Colonic mucosa (tissue), 4 donors: ENCODE measurements around the gene RASAL2. TPM values are rescaled to one million over a fixed set of nuclear protein-coding genes. Genes with fewer than 3 reads are reported as not detected.

Source experiments
- DNase-seq: peaks from one replicate; pipeline ENCODE4 v3.0.0-alpha.2; 2020
- H3K27ac ChIP-seq: fragments of 200-600 bp; one replicate; pipeline ENCODE4 v1.8.0; 2021
- H3K27me3 ChIP-seq: fragments of 200-600 bp; one replicate; pipeline ENCODE4 v1.8.0; 2021
- H3K36me3 ChIP-seq: fragments of 200-600 bp; one replicate; pipeline ENCODE4 v1.8.0; 2021
- H3K4me1 ChIP-seq: fragments of 200-600 bp; one replicate; pipeline ENCODE4 v1.8.0; 2021; ENCODE audit warnings: mild to moderate bottlenecking
- H3K4me3 ChIP-seq: fragments of 200-600 bp; one replicate; pipeline ENCODE4 v1.8.0; 2021
- H3K9ac ChIP-seq, 2 donors: one replicate each; pipeline ENCODE4 v1.7.0; 2013; ENCODE audit warnings: control low read depth in 2 of 2, low read depth in 2 of 2, low read length in 2 of 2
- H3K9me3 ChIP-seq: fragments of 200-600 bp; one replicate; pipeline ENCODE4 v1.8.0; 2021
- CTCF ChIP-seq: fragments of 200-600 bp; IDR thresholded peaks from one replicate; pipeline ENCODE4 v1.8.0; 2022; ENCODE audit warnings: antibody characterized with exemption, mild to moderate bottlenecking
- intact Hi-C: fragments of 100-400 bp; cut with DNase I; formaldehyde crosslinking; loops from one replicate; pipeline ENCODE4 v1.14.1; 2022
- total RNA-seq, 2 donors: library from RNA; stranded (reverse); fragmentation: NEBNext Ultra II Directional in 1 of 2; extraction: Animal tissue kit (Norgen Biotek cat#: 25700) in 1 of 2; gene quantifications; one replicate each; pipeline ENCODE4 v1.2.1, GENCODE V29; 2021
- donor health status: healthy.
- donor health status: DM: no; HTN: no; CAD: no.
- donor health status: DM: no; HTN: no; CAD: no.

The RASAL2 gene
- 10 to 100 TPM in 1 of 2 donors, 1 to 10 TPM in 1; 9.7 to 11.8 TPM for total RNA-seq

DNA sequence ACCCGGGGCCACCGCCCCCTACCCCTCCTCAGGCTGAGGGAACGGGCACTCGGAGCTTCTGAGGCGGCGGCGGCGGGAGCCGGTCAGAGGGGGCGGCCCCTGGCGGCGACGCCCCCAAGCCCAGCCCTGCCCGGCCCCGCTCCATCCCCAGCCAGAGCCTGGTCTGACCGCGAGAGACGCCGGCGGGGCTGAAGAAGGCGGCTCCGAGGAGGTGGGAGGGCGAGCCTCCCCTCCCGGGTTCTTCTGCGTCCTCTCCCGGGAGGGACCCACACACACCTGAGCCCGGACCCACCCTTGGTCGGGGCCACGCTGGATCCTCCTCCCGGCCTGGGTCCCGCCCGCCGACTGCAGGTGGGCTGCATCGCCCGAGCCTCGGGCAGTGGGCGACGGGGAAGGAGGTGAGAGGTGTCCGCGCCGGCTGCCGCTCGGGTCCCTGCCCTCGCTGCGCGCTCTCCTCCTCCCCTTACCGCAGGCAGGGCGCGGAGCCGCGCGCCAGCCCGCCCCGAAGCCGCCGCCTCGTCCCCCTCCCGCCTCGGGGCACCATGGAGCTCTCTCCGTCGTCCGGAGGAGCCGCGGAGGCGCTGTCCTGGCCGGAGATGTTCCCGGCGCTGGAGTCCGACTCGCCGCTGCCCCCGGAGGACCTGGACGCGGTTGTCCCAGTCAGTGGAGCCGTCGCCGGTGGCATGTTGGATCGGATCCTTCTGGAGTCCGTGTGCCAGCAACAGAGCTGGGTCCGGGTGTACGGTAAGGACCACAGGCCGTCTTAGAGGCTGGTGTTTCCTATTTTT lies at the start of gene RASAL2:
Gene RASAL2 (plus strand): TSS at position 154 of the 788 bp plus-strand sequence. CDS start 389 bp downstream, at position 543.
- Histone ChIP-seq H3K36me3 (no peaks in the 10 kb centered on the region), H3K4me1 (peaks cover 13% of the 10 kb centered on the region), H3K9ac (peak within 1 kb of the TSS; percentile 75 to 86), H3K27ac (peak within 1 kb of the TSS; percentile 80), H3K4me3 (peak within 1 kb of the TSS; percentile 71), H3K27me3 (no peaks in the 10 kb centered on the region), H3K9me3 (no peaks in the 10 kb centered on the region)
- DNase-seq, result peak; percentile 57
- intact Hi-C loops, result no loop called here
- TF ChIP-seq CTCF, result no peak

GRCh38 chr1:178046591-178047270 lies 47.2 kb upstream of the RASAL2 start:
- Histone ChIP-seq H3K9ac (no peak overlapping the region), H3K27ac (no peak overlapping the region), H3K27me3 (no peaks in the 10 kb centered on the region), H3K9me3 (no peaks in the 10 kb centered on the region), H3K36me3 (no peaks in the 10 kb centered on the region), H3K4me1 (peaks cover 2% of the 10 kb centered on the region), H3K4me3 (no peak overlapping the region)
- intact Hi-C loops, result no loop called here
- DNase-seq, result no peak
- no peak for TF ChIP-seq CTCF

DNA sequence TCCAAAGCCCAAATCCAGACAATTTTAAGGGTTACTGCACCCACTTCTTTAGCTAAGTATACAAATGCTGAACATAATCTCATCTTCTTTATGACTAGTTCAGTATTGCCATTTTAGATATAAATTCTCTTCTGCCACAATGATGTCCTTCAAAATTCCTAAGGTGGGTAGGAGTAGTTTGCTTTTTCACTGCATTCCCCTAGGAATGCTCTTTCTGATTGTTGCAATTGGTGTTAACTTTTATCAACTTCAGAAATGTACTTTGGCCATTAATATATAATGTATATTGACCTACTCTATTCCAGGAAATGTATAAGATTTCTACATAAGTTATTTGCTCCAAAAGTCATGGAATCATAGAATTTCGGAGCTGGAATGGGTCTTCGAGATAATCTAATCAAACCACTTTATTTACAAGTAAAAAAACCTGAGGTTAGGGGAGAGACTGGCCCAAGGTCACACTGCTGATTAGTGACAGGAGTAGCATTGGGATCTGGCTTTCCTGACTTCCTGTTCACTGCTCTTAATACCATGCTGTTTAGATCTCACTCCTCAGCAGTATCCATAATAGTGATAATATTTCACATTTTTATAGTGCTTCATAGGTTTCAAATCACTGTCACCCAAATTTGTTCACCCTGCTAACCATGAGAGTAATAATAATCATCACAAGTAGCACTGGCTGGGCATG lies 46.4 kb upstream of the RASAL2 start:
- H3K36me3 ChIP-seq, result no peaks in the 10 kb centered on the region
- no peak overlapping the region for H3K27ac ChIP-seq
- intact Hi-C loops, result no loop called here
- no peaks in the 10 kb centered on the region for H3K27me3 ChIP-seq
- H3K9me3 ChIP-seq, result no peaks in the 10 kb centered on the region
- no peak overlapping the region for H3K4me3 ChIP-seq
- peaks cover 2% of the 10 kb centered on the region for H3K4me1 ChIP-seq
- TF ChIP-seq CTCF, result no peak
- H3K9ac ChIP-seq, result no peak overlapping the region
- no peak for DNase-seq

GRCh38 chr1:178048426-178048825 lies 45.5 kb upstream of the RASAL2 start:
- H3K9ac ChIP-seq, result no peak overlapping the region
- no peak overlapping the region for H3K27ac ChIP-seq
- H3K4me1 ChIP-seq, result peaks cover 2% of the 10 kb centered on the region
- no peak for TF ChIP-seq CTCF
- no peak overlapping the region for H3K4me3 ChIP-seq
- no peaks in the 10 kb centered on the region for H3K27me3 ChIP-seq
- no peaks in the 10 kb centered on the region for H3K9me3 ChIP-seq
- no peaks in the 10 kb centered on the region for H3K36me3 ChIP-seq
- intact Hi-C loops, result no loop called here
- DNase-seq, result no peak

GRCh38 chr1:178048883-178049282 lies 45.0 kb upstream of the RASAL2 start:
- no peaks in the 10 kb centered on the region for H3K27me3 ChIP-seq
- peaks cover 2% of the 10 kb centered on the region for H3K4me1 ChIP-seq
- H3K36me3 ChIP-seq, result no peaks in the 10 kb centered on the region
- no peak for TF ChIP-seq CTCF
- no peak overlapping the region for H3K9ac ChIP-seq
- no peak for DNase-seq
- intact Hi-C loops, result no loop called here
- no peak overlapping the region for H3K4me3 ChIP-seq
- H3K9me3 ChIP-seq, result no peaks in the 10 kb centered on the region
- no peak overlapping the region for H3K27ac ChIP-seq
